Measurements from ENCODE around the gene ACSF3.
A peak's percentile ranks its signal among the peaks of the same experiment; 100 is the strongest.

ACSF3 gene

GRCh38 chr16:89093602-89094251 is at the start of gene ACSF3:
TSS of gene ACSF3 (plus strand) at chr16:89093852. CDS start at chr16:89100682, 6,830 bp downstream.
- DNase-seq (ENCODE audit: low read depth): peak; percentile 79
- peak within 1 kb of the TSS; percentile 89 for H3K4me3 ChIP-seq (ENCODE audit: low read depth, low read length)
- peak; percentile 45 for TF ChIP-seq POLR2A (IDR thresholded peaks at IDR 0.05; ENCODE audit: extremely low read depth, insufficient read length)
- peak; percentile 50; the same call in 1 of the 2 replicates for TF ChIP-seq MYC (IDR thresholded peaks at IDR 0.05; ENCODE audit: low read depth, low read length)
- TF ChIP-seq, protein P1, sequence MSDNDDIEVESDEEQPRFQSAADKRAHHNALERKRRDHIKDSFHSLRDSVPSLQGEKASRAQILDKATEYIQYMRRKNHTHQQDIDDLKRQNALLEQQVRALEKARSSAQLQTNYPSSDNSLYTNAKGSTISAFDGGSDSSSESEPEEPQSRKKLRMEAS (IDR thresholded peaks at IDR 0.05; ENCODE audit: low read depth, low read length): no peak
- TF ChIP-seq, protein P2, sequence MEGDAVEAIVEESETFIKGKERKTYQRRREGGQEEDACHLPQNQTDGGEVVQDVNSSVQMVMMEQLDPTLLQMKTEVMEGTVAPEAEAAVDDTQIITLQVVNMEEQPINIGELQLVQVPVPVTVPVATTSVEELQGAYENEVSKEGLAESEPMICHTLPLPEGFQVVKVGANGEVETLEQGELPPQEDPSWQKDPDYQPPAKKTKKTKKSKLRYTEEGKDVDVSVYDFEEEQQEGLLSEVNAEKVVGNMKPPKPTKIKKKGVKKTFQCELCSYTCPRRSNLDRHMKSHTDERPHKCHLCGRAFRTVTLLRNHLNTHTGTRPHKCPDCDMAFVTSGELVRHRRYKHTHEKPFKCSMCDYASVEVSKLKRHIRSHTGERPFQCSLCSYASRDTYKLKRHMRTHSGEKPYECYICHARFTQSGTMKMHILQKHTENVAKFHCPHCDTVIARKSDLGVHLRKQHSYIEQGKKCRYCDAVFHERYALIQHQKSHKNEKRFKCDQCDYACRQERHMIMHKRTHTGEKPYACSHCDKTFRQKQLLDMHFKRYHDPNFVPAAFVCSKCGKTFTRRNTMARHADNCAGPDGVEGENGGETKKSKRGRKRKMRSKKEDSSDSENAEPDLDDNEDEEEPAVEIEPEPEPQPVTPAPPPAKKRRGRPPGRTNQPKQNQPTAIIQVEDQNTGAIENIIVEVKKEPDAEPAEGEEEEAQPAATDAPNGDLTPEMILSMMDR (IDR thresholded peaks at IDR 0.05; ENCODE audit: low read depth, low read length): no peak

GRCh38 chr16:89044418-89045180 is 49.1 kb upstream of the ACSF3 start:
- no peak overlapping the region for H3K4me3 ChIP-seq (ENCODE audit: low read depth, low read length)
- TF ChIP-seq, protein P1 (IDR thresholded peaks at IDR 0.05; ENCODE audit: low read depth, low read length): no peak
- no peak for TF ChIP-seq POLR2A (IDR thresholded peaks at IDR 0.05; ENCODE audit: extremely low read depth, insufficient read length)
- TF ChIP-seq, protein P2 (IDR thresholded peaks at IDR 0.05; ENCODE audit: low read depth, low read length): no peak
- TF ChIP-seq MYC (IDR thresholded peaks at IDR 0.05; ENCODE audit: low read depth, low read length): no peak
- no peak for DNase-seq (ENCODE audit: low read depth)

GRCh38 chr16:89045181-89045815 is 48.4 kb upstream of the ACSF3 start:
- TF ChIP-seq MYC (IDR thresholded peaks at IDR 0.05; ENCODE audit: low read depth, low read length) (no peak), POLR2A (IDR thresholded peaks at IDR 0.05; ENCODE audit: extremely low read depth, insufficient read length) (no peak)
- TF ChIP-seq, protein P2 (IDR thresholded peaks at IDR 0.05; ENCODE audit: low read depth, low read length): no peak
- TF ChIP-seq, protein P1 (IDR thresholded peaks at IDR 0.05; ENCODE audit: low read depth, low read length): no peak
- no peak overlapping the region for H3K4me3 ChIP-seq (ENCODE audit: low read depth, low read length)

DNA sequence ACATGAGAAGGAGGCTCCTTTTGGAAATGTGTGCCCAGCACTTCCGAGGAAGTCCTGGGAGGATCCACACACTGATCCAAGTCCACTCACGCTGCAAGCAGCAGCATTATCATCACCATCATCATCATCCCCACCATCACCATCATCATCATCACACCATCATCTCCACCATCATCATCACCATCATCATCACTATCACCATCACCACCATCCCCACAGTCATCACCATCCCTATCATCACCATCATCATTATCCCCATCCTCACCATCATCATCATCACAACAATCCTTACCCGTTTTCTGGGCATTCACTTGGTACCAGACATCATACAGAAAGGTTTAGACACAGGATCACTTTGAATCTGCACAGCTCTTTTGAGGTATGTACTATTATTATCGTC is 47.8 kb upstream of the ACSF3 start:
- no peak overlapping the region for H3K4me3 ChIP-seq (ENCODE audit: low read depth, low read length)
- DNase-seq (ENCODE audit: low read depth): no peak
- TF ChIP-seq, protein P1 (IDR thresholded peaks at IDR 0.05; ENCODE audit: low read depth, low read length): no peak
- TF ChIP-seq POLR2A (IDR thresholded peaks at IDR 0.05; ENCODE audit: extremely low read depth, insufficient read length) (no peak), MYC (IDR thresholded peaks at IDR 0.05; ENCODE audit: low read depth, low read length) (no peak)
- TF ChIP-seq, protein P2 (IDR thresholded peaks at IDR 0.05; ENCODE audit: low read depth, low read length): no peak

More at GRCh38 chr16:89045181-89045815, 48.4 kb upstream of the ACSF3 start:
- no peak for DNase-seq (ENCODE audit: low read depth)

- DNase-seq (ENCODE audit: low read depth): no peak
- H3K4me3 ChIP-seq (ENCODE audit: low read depth, low read length): no peak overlapping the region
- TF ChIP-seq POLR2A (IDR thresholded peaks at IDR 0.05; ENCODE audit: extremely low read depth, insufficient read length) (no peak), MYC (IDR thresholded peaks at IDR 0.05; ENCODE audit: low read depth, low read length) (no peak)
- TF ChIP-seq, protein P2 (IDR thresholded peaks at IDR 0.05; ENCODE audit: low read depth, low read length): no peak
- TF ChIP-seq, protein P1 (IDR thresholded peaks at IDR 0.05; ENCODE audit: low read depth, low read length): no peak
Observed at GRCh38 chr16:89046491-89046890, 47.2 kb upstream of the ACSF3 start.
